Caco-2 (cell line): ENCODE data around the gene THUMPD2. TPM values are rescaled to one million over a fixed set of nuclear protein-coding genes. Genes with fewer than 3 reads are reported as not detected.

Source experiments
- BruUV-seq: library from RNA; stranded (reverse); fragments of 400-500 nt; replicated peaks from 2 replicates; lab custom pipeline; 2021; lab: Mats Ljungman, UMichigan
- CTCF ChIA-PET: fragments of 300-600 bp; sonication (Branson Sonifier 250); formaldehyde crosslinking; loops from one replicate; lab custom pipeline; 2022; ENCODE audit warnings: antibody characterized with exemption; lab: Charles Lee
- POLR2A ChIA-PET: fragments of 300-600 bp; sonication (Branson Sonifier 250); formaldehyde crosslinking; loops from one replicate; lab custom pipeline; 2022; ENCODE audit warnings: antibody characterized with exemption; lab: Charles Lee
- DNase-seq, 2 experiments: peaks; one replicate each; pipeline versions ENCODE4 v3.0.0 to v3.0.0-alpha.2; 2020 to 2022
- H3K27me3 ChIP-seq: replicated peaks from 2 replicates; pipeline ENCODE4 v1.6.0; 2011; ENCODE audit warnings: low read length; ENCODE audit not compliant: control insufficient read depth, insufficient read depth
- H3K36me3 ChIP-seq: 2 replicates; pipeline ENCODE4 v1.5.1; 2011; ENCODE audit warnings: low read length; ENCODE audit not compliant: control insufficient read depth, insufficient read depth
- H3K4me1 ChIP-seq: fragments of 250-450 bp; sonication (Bioruptor Pico); 2 replicates; pipeline ENCODE4 v1.5.1; 2020; ENCODE audit warnings: mild to moderate bottlenecking
- H3K4me3 ChIP-seq: 2 replicates; pipeline ENCODE4 v1.5.1; 2011; ENCODE audit warnings: low read depth, mild to moderate bottlenecking, control low read depth, low read length
- H3K9me3 ChIP-seq: fragments of 250-450 bp; sonication (Bioruptor Pico); 2 replicates; pipeline ENCODE4 v1.5.1; 2020; ENCODE audit warnings: mild to moderate bottlenecking, moderate library complexity
- H3K27ac Mint-ChIP-seq: one replicate; pipeline ENCODE4 v1.8.0; 2022; ENCODE audit warnings: mixed read lengths; ENCODE audit not compliant: unreplicated experiment
- H3K27me3 Mint-ChIP-seq: one replicate; pipeline ENCODE4 v1.8.0; 2022; ENCODE audit warnings: mixed read lengths; ENCODE audit not compliant: insufficient read depth, unreplicated experiment
- H3K36me3 Mint-ChIP-seq: one replicate; pipeline ENCODE4 v1.8.0; 2022; ENCODE audit warnings: mild to moderate bottlenecking, mixed read lengths; ENCODE audit not compliant: insufficient read depth, unreplicated experiment
- H3K4me1 Mint-ChIP-seq: one replicate; pipeline ENCODE4 v1.8.0; 2022; ENCODE audit warnings: low read depth, mixed read lengths; ENCODE audit not compliant: unreplicated experiment
- H3K4me3 Mint-ChIP-seq: one replicate; pipeline ENCODE4 v1.8.0; 2022; ENCODE audit warnings: mild to moderate bottlenecking, moderate library complexity, mixed read lengths; ENCODE audit not compliant: unreplicated experiment
- H3K9me3 Mint-ChIP-seq: one replicate; pipeline ENCODE4 v1.8.0; 2022; ENCODE audit warnings: mixed read lengths; ENCODE audit not compliant: unreplicated experiment
- intact Hi-C: fragments of 100-400 bp; cut with micrococcal nuclease; formaldehyde crosslinking; loops from one replicate; pipeline ENCODE4 v1.10.0; 2022; ENCODE audit not compliant: unreplicated experiment
- total RNA-seq: library from RNA; stranded (reverse); gene quantifications from 2 replicates; pipeline ENCODE4 v1.2.3, GENCODE V29; 2022
- TF ChIP-seq, protein P1 (sequence below), 2 experiments: fragments of 200-600 bp in 1 of 2; IDR thresholded peaks; 1 replicate in 1 of 2; 2 replicates in 1 of 2; pipeline versions ENCODE4 v1.5.1 to v1.8.0; 2011 to 2022; ENCODE audit warnings: antibody characterized with exemption in 1 of 2, control low read depth in 1 of 2, inconsistent platforms in 1 of 2, low read depth in 1 of 2, low read length in 1 of 2, mild to moderate bottlenecking in 1 of 2, moderate library complexity in 1 of 2; ENCODE audit not compliant: insufficient read depth in 1 of 2, severe bottlenecking in 1 of 2, unreplicated experiment in 1 of 2

THUMPD2 gene
- total RNA-seq, 1 experiment from 2014 or later, result 13.8 TPM

DNA sequence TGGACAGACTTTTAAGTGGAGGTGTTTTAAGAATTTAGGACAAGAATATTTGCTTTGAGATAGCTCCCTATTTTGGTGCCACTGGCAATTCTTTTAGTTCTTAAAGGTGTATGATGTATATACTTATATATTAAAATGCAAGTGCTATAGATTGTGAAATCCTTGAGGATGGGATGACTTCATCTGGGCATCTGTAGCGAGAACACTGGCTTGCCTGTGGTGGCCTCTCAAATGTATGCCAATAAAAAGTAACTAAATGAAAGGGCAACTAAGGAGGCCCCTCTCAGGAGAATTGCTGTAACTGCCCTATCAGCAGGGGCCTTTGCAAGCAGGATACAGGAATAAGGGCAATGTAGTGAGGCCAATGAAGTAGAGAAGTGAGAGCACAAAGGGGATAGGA is 2.6 kb upstream of the THUMPD2 start:
- DNase-seq, result no peak
- Histone ChIP-seq H3K9me3 (no peaks in the 10 kb centered on the region), H3K27me3 (no peaks in the 10 kb centered on the region), H3K4me1 (peaks cover 10% of the 10 kb centered on the region; the same call in 1 of the 2 replicates), H3K36me3 (no peaks in the 10 kb centered on the region), H3K4me3 (no peak overlapping the region)
- CTCF ChIA-PET, result no interaction called here
- BruUV-seq, result no TSS peak
- Mint-ChIP-seq H3K9me3 (no peaks in the 10 kb centered on the region), H3K27ac (no peak overlapping the region), H3K4me1 (peaks cover 28% of the 10 kb centered on the region), H3K36me3 (peaks cover 11% of the 10 kb centered on the region), H3K27me3 (no peaks in the 10 kb centered on the region), H3K4me3 (no peak overlapping the region)
- POLR2A ChIA-PET, result no interaction called here
- intact Hi-C loops, result no loop called here
- TF ChIP-seq, protein P1, sequence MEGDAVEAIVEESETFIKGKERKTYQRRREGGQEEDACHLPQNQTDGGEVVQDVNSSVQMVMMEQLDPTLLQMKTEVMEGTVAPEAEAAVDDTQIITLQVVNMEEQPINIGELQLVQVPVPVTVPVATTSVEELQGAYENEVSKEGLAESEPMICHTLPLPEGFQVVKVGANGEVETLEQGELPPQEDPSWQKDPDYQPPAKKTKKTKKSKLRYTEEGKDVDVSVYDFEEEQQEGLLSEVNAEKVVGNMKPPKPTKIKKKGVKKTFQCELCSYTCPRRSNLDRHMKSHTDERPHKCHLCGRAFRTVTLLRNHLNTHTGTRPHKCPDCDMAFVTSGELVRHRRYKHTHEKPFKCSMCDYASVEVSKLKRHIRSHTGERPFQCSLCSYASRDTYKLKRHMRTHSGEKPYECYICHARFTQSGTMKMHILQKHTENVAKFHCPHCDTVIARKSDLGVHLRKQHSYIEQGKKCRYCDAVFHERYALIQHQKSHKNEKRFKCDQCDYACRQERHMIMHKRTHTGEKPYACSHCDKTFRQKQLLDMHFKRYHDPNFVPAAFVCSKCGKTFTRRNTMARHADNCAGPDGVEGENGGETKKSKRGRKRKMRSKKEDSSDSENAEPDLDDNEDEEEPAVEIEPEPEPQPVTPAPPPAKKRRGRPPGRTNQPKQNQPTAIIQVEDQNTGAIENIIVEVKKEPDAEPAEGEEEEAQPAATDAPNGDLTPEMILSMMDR (IDR thresholded peaks at IDR 0.05; ENCODE audit: insufficient read depth in 1 of 2, low read depth in 1 of 2, low read length in 1 of 2, severe bottlenecking in 1 of 2, unreplicated experiment in 1 of 2), result no peak

DNA sequence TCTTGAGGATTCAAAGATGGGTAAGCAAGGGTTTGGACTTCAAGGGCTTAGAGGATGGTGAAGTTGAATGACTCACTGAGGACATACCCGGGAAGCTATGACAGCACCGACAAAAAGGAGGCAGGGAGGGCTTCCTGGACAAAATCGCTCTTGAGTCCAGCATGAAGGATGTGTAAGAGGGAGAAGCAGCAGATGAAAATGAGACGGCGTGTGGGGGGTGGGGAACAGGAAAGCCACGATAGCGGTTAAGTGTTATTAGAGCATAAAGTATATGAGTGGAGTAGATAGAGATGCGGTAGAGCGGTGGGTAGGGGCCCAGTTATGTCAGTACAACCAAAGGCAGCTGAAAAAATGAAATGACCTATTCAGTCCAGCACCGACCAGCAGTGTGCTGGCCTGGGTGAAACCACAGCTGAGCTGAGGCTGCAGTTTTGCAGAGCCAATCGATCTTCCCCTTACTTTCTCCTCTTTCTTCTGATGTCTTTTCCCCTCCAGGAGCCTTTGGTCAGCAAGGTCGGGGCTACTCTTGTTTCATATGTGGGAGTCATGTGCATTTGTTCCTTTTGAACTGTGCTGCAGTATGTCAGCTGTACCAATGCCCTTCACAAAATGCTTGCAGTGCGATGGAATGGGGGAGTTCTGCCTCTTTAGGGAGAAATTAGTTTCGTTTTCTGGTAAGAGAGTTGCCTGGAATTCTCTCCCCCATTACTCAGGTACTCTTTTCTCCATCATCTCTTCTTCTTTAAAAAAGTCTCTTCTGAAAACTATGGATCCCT is 2.0 kb upstream of the THUMPD2 start:
- TF ChIP-seq, protein P1 (IDR thresholded peaks at IDR 0.05; ENCODE audit: insufficient read depth in 1 of 2, low read depth in 1 of 2, low read length in 1 of 2, severe bottlenecking in 1 of 2, unreplicated experiment in 1 of 2), result no peak
- H3K4me3 Mint-ChIP-seq, result no peak overlapping the region
- Histone ChIP-seq H3K4me1 (peaks cover 10% of the 10 kb centered on the region; the same call in 1 of the 2 replicates), H3K4me3 (no peak overlapping the region), H3K9me3 (no peaks in the 10 kb centered on the region), H3K36me3 (no peaks in the 10 kb centered on the region), H3K27me3 (no peaks in the 10 kb centered on the region)
- no peaks in the 10 kb centered on the region for H3K9me3 Mint-ChIP-seq
- intact Hi-C loops, result no loop called here
- POLR2A ChIA-PET, result no interaction called here
- no peak for DNase-seq
- H3K36me3 Mint-ChIP-seq, result peaks cover 11% of the 10 kb centered on the region
- BruUV-seq, result no TSS peak
- peaks cover 28% of the 10 kb centered on the region for H3K4me1 Mint-ChIP-seq
- CTCF ChIA-PET, result no interaction called here
- H3K27me3 Mint-ChIP-seq, result no peaks in the 10 kb centered on the region
- H3K27ac Mint-ChIP-seq, result no peak overlapping the region

DNA sequence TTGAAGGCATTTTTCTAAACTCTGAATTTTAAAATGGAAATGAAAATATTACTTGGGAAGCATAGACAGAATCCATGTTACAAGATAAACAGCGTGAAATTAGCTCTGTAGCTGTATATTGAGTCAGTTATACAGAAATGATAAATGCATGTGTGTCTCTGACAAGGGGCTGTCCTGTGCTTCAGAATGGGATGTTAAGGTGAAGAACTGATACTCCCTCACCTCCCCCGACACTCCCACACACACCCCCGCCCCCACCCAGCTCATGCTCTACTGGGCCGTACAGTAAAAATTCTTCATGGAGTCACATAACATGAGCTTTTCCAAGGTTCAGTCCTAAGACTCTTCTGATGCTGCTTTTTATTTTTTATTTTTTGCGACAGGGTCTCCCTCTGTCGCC is 869 bp upstream of the THUMPD2 start:
- Mint-ChIP-seq H3K36me3 (peaks cover 15% of the 10 kb centered on the region), H3K4me1 (peaks cover 28% of the 10 kb centered on the region), H3K27ac (no peak overlapping the region), H3K4me3 (peak overlapping the region; percentile 93), H3K9me3 (no peaks in the 10 kb centered on the region), H3K27me3 (no peaks in the 10 kb centered on the region)
- ChIA-PET CTCF (no interaction called here), POLR2A (no interaction called here)
- intact Hi-C loops, result no loop called here
- no peaks in the 10 kb centered on the region for H3K27me3 ChIP-seq
- no peaks in the 10 kb centered on the region for H3K9me3 ChIP-seq
- TF ChIP-seq, protein P1 (IDR thresholded peaks at IDR 0.05; ENCODE audit: insufficient read depth in 1 of 2, low read depth in 1 of 2, low read length in 1 of 2, severe bottlenecking in 1 of 2, unreplicated experiment in 1 of 2), result no peak
- H3K4me1 ChIP-seq, result peaks cover 10% of the 10 kb centered on the region; the same call in 1 of the 2 replicates
- BruUV-seq, result no TSS peak
- no peak for DNase-seq
- no peak overlapping the region for H3K4me3 ChIP-seq
- H3K36me3 ChIP-seq, result no peaks in the 10 kb centered on the region
